GM18951 (cell line): Measurements from ENCODE around the gene TMEM184C.

Experiments used
- POLR2A ChIP-seq: IDR thresholded peaks from 4 replicates; pipeline ENCODE4 v1.6.1; 2011; ENCODE audit warnings: mild to moderate bottlenecking; ENCODE audit not compliant: insufficient read length, insufficient read depth; ENCODE audit errors: extremely low read depth
- in situ Hi-C: fragments of 300-500 bp; cut with MboI; formaldehyde crosslinking; loops from one replicate; pipeline ENCODE4 v1.12.0; 2022; ENCODE audit warnings: low sequenced_read_pairs, mixed read lengths, inconsistent platforms; ENCODE audit not compliant: unreplicated experiment

TMEM184C gene

DNA sequence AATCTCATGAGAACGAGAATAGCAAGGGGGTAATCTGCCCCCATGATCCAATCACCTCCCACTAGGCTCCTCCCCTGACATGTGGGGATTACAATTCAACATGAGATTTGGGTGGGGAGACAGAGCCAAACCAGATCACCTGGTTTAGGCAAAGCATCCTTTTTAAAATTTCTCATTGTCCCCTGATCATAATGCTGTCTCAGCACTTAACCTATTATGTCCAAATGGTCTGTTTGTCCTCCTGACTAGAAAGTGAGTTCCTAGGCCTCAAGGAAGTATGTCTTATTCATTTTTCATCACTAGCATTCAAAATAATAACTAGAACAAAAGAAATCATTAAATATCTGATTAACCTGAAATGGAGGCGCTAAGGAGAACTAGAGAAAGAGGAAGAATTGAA, 74.6 kb downstream of the TMEM184C start:
- in situ Hi-C loops = loop anchor here (10.0 kb wide), 1 partner anchor 173 kb away; no protein-coding TSS in a partner anchor
- TF ChIP-seq POLR2A = no peak

DNA sequence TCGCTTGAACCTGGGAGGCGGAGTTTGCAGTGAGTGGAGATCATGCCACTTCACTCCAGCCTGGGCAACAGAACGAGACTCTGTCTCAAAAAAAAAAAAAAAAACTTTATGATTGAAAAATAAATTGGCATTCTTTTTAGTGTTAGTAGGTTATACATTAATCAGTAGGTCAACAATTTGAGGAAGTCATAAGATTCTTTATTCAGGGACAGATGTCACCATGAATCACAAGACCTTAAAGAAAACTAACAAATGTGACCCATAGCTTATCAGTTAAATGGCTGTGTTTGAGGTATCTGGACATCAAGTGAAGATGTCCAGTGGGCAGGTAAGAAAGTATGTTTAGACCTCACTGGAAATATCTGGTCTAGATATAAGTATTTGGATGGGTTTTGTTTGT, 76.0 kb downstream of the TMEM184C start:
- in situ Hi-C loops = loop anchor here (10.0 kb wide), 1 partner anchor 172 kb away; no protein-coding TSS in a partner anchor
- TF ChIP-seq POLR2A = no peak

- in situ Hi-C loops = loop anchor here (10.0 kb wide), 1 partner anchor 168 kb away; no protein-coding TSS in a partner anchor
- no peak for TF ChIP-seq POLR2A
These were observed 79.7 kb downstream of the TMEM184C start for GRCh38 chr4:147696866-147697265.

- TF ChIP-seq POLR2A = no peak
- in situ Hi-C loops = no loop called here
These were observed 87.6 kb downstream of the TMEM184C start for GRCh38 chr4:147704846-147705245.

GRCh38 chr4:147707892-147708672, 90.9 kb downstream of the TMEM184C start:
- in situ Hi-C loops = no loop called here
- no peak for TF ChIP-seq POLR2A

DNA sequence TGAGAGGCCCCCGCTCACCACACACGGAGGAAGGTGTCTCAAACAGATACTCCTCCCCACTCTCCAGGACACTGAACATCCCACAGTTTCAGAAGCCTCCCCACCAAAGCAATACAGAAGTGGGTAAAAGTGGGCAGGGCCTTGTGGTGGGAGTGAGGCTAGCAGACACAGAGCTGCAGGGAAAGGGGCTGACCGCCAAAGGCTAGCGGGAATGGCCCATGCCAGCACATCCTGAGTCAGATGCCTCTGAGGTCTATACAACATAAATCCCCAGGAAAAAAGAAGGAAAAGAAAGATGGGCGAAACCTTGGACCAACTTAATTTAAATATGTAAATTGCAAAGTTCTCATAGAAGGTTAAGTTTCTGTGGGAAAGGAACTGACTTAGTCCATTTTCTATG, 92.8 kb downstream of the TMEM184C start:
- in situ Hi-C loops = no loop called here
- no peak for TF ChIP-seq POLR2A

- in situ Hi-C loops = no loop called here
- no peak for TF ChIP-seq POLR2A
These were observed 97.6 kb downstream of the TMEM184C start for GRCh38 chr4:147714575-147715401.

DNA sequence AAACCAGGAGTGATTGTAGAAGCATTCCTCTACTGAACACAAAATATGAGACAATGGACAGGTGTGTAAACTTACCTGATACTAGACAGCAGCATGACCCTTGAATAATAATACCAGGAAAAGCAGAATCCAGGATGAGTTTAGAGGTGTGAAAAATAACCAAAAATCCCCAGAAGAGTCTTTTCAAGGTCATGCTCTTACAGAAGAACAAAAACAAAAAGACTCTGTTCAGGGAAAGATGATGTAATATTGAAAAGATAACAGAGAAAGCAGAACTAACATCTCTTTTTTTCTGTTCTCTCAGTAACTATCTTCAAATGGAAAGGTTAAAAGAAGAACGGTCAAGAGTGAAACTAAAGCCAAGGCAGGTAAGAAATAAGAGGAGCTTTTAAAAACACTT, 100.7 kb downstream of the TMEM184C start:
- in situ Hi-C loops = no loop called here
- TF ChIP-seq POLR2A = no peak
